SK-N-MC (cell line): ENCODE results near the gene SLC43A1.

Source experiments
- EZH2 ChIP-seq: fragments of 200-600 bp; sonication (generic); IDR thresholded peaks from one replicate; pipeline ENCODE4 v1.6.1; 2017; ENCODE audit warnings: antibody characterized with exemption
- FOXP2 ChIP-seq: optimal IDR thresholded peaks from 2 replicates; pipeline ENCODE3; 2011; ENCODE audit warnings: mild to moderate bottlenecking, moderate library complexity; ENCODE audit not compliant: insufficient read depth; ENCODE audit errors: extremely low read length, control extremely low read depth
- POLR2AphosphoS5 ChIP-seq: IDR thresholded peaks from 2 replicates; pipeline ENCODE4 v1.6.1; 2012; ENCODE audit warnings: mild to moderate bottlenecking, low read depth, low read length, borderline replicate concordance

DNA sequence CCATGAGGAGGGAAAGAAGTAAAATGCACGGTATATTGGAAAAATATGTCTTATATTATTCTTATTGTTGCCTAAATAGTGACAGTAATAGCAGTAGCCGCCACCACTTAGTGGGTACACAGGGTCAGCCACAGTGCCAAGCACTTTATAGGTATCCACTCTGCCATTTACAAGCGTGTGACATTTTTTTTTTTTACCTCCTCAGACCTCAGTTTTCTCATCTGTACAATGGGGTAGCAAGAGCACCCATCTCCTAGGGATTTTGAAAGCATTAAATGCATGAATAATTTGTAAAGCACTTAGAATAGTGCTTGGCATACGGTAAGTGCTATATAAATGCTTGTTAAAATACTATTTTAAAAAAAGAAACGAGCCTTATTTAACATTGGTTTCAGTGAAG lies 46.2 kb downstream of the SLC43A1 start:
- TF ChIP-seq EZH2 = no peak
- TF ChIP-seq POLR2AphosphoS5 = no peak
- TF ChIP-seq FOXP2 = no peak
